GM19324 (cell line): ENCODE measurements around the gene PLA2G4C.

ENCODE experiments used
- ATAC-seq: cut with Tn5 transposase; IDR thresholded peaks from one replicate; pipeline ENCODE4 v1.9.1; 2021; ENCODE audit warnings: mild to moderate bottlenecking, moderate library complexity; ENCODE audit not compliant: unreplicated experiment, low FRiP score

Gene PLA2G4C

GRCh38 chr19:48061401-48062344, 48.9 kb downstream of the PLA2G4C start:
- no peak for ATAC-seq

GRCh38 chr19:48060381-48060780, 50.2 kb downstream of the PLA2G4C start:
- no peak for ATAC-seq

DNA sequence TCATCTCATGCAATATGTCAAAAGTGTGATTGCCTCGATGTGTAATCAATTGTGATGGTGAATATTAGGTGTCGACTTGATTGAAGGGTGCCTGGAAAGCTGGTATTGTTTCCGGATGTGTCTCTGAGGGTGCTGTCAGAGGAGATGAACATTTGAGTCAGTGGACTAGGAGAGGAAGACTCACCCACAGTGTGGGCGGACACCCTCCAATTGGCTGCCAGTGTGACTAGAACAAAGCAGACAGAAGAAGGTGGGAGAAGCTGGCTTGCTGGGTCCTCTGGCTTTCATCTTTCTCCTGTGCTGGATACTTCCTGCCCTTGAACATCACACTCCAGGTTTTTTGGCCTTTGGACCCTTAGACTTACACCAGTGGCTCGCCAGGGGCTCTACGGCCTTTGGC, 51.3 kb downstream of the PLA2G4C start:
- no peak for ATAC-seq

GRCh38 chr19:48053856-48054255, 56.8 kb downstream of the PLA2G4C start:
- ATAC-seq = no peak

GRCh38 chr19:48053076-48053475, 57.5 kb downstream of the PLA2G4C start:
- no peak for ATAC-seq

GRCh38 chr19:48051335-48052033, 59.1 kb downstream of the PLA2G4C start:
- no peak for ATAC-seq

- ATAC-seq = no peak
These were observed 66.1 kb downstream of the PLA2G4C start for GRCh38 chr19:48044561-48044960.

GRCh38 chr19:48043675-48044258, 66.8 kb downstream of the PLA2G4C start, which contains the start of gene CABP5:
Gene CABP5, minus strand, starts transcription at chr19:48044079. Its CDS starts 157 bp downstream, at chr19:48043922.
- no peak for ATAC-seq

DNA sequence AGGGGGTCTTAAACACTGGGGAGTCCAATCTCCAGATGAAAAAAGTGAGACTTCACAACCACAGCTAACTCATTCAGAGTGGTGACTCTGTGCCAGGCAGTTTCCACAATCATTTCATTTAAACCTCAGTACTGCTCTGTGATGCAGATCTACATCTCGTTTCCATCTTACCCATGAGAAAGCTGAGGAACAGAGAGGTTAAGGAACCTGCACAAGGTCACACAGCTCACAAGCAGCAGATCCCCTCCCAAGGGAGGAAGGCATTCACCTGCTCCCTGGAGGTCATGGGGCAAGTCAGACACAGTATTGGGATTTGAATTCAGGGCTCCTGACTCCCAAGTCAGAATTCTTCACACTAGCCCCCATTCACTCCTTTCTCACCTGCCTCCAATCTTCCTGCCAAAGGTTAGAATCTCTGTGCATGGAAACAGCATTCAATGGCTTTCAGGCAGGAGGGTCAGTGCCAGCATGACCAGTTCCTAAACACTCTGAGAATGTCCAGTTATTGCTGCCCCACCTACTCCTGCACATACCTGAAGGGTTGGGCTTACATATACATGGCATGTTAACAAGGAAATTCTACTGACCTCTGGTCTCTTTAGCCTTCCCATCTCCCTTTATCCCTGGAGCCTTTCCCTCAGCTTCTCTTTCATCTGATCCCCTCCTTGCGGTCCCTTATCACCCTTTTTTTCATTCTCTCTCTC, 68.6 kb downstream of the PLA2G4C start:
- ATAC-seq = no peak

DNA sequence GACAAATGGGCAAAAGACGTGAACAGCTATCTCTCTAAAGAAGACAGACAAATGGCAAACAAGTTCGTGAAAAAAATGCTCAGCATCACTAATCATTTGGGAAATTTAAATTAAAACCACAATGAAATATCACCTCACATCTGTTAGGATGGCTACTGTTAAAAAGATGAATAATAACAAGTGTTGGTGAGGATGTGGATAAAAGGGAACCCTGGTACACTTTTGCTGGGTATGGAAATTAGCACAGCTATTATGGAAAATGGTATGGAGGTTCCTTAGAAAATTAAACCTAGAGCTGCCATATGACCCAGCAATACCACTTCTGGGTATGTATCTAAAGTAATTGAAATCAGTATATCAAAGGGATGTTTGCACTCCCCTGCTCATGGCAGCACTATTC, 73.9 kb downstream of the PLA2G4C start:
- no peak for ATAC-seq

- ATAC-seq = no peak
These were observed 77.0 kb downstream of the PLA2G4C start for GRCh38 chr19:48033604-48034003.

DNA sequence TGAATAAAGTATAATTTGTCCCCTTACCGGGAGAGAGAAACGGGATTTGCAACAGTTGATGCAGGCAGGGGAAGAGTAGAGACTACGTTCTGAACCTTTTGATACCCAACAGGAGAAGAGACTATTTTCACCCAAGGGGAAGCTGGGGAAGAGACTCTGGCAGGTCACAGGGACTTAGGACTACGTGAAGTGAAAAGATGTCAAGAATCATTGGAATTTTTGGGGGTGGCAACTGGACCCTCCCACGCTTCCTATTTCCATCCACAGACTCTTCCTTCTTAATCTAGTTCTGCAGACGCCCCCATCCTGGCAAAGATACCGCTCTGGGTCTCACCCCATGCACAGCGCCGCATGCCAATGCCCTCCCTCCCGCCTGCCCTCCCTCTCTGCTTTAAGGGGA, 80.5 kb downstream of the PLA2G4C start:
- no peak for ATAC-seq

DNA sequence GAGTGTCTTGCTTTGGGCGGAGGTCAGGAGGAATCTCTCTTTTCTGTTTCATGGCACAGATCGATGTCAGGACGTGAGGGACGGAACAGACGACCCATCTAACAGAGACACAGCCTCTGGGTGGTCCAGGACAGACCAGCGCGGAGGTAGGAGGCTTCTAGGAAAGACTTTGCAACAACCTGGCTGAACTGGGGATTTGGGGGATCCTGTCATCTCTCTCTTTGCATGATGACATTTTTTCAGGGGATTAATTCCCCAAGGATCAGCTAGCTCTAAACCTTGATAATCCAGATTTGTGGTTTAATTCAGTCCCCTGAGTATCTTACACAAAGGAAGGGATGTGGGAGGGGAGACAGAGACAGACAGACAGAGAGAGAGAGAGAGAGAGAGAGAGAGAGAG, 81.2 kb downstream of the PLA2G4C start:
- ATAC-seq = no peak

DNA sequence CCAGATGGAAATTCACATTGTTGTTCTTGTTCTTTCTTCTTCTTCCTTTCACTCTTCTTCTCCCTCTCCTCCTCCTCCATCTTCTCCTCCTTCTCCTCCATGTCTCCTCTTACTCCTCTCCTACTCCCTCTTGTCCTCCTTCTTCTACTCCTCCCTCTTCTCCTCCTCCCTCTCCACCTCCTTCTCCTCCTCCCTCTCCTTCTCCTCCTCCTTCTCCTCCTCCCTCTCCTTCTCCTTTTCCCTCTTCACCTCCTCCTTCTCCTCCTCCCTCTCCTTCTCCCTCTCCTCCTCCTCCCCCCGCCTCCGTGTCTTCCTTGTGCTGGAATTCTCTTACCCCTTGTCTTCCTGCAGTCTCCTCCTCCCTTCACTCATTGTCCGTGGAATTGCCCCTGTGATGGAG, 85.1 kb downstream of the PLA2G4C start:
- no peak for ATAC-seq

DNA sequence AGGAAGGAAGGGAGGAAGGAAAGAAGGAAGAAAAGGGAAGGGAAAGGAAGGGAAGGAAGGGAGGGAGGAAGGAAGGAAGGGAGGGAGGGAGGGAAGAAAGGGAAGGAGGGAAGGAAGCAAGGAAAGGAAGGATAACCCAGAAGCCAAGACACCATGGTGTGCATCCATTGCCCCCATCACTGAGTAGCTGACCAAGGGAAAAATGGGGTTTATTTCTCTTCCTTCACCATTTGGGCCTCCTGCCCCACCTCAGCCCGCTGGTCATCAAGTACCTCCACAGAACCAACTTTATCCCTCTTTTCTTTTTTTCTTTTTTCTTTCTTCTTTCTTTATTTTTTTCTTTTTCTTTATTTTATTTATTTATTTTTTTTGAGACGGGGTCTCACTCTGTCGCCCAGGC, 87.1 kb downstream of the PLA2G4C start:
- no peak for ATAC-seq

DNA sequence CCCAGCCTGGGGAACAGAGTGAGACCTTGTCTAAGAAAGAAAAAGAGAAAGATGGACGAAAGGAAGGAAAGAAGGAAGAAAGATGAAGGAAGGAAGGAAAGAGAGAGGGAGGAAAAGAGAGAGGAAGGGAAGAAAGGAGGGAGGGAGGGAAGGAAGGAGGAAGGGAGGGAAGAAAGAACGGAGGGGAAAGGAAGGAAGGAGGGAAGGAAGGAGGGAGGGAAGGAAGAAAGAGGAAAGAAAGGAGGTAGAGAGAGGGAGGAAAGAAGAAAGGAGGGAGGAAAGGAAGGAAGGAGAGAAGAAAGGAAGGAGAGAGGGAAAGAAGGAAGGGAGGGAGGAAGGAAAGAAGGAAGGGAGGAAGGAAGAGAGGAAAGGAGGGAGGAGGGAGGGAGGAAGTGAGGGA, 87.6 kb downstream of the PLA2G4C start:
- ATAC-seq = no peak

- no peak for ATAC-seq
These were observed 89.9 kb downstream of the PLA2G4C start for GRCh38 chr19:48020686-48021085.

DNA sequence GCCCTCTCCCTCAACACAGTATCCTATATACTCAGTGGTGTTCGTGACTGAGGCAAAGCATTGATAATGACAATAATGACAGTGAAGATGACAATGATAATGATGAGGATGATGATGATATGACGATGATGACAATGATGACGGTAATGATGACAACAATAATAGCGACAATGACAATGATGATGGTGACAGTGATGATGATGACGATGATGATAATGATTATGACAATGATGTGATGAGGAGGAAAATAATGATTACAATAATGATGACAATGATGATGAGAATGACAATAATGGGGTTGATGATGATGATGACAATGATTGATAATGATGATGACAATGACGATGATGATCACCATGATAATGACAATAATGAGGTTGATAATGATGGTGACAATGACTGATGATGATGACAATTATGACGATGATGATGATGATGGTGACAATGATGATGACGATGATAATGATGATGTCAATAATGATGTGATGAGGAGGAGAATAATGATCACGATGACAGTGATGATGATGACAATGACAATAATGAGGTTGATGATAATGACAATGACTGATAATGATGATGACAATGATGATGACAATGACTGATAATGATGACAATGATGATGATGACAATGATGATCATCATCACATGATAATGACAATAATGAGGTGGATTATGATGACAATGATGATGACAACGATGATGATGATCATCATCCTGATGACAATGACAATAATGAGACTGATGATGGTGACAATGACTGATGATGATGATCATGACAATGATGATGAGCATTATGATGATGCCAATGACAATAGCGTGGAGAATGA, 99.5 kb downstream of the PLA2G4C start:
- no peak for ATAC-seq

DNA sequence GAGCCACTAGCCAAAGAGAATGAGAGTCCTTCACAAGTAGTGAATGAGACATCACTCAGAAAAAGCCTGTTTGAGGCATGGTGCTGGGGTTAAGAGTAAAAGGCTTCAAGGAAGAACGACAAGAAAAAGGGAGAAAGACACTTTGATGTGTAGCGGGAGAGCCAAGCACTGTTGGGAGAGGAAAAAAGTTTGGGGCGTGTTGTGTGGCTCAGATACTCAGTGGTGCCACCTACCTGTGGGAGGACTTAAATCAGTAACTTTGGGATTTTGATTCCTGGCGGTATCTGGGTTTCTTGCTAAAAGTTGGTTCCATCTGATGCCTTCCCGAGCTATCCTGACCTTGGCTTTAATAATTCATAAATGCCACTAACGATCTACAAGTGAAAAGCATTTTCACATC, 103.9 kb downstream of the PLA2G4C start:
- ATAC-seq = no peak

DNA sequence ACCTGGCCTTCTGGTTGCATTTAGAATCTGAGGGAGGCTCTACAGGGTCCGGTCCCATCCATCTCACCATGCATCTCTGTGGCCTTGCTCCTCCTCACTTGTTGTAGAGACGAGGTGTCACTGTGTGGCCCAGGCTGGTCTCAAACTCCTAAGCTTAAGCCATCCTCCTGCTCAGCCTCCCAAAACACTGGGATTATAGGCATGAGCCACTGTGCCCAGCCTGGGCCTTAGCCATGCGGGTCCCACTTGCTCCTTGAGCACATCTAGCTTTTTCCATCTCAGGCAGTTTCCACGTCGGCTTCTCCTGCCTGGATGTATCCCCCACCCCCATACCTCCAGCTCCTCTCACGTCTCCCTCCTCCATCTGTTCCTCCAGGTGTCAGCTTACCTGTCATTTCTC, 106.4 kb downstream of the PLA2G4C start:
- ATAC-seq = no peak
